HG03457 (cell line): ENCODE measurements around the gene HMGCLL1.
A peak's percentile ranks its signal among the peaks of the same experiment; 100 is the strongest.

Source experiments
- ATAC-seq: cut with Tn5 transposase; IDR thresholded peaks from one replicate; pipeline ENCODE4 v1.9.1; 2021; ENCODE audit warnings: moderate number of reproducible peaks; ENCODE audit not compliant: unreplicated experiment

Gene HMGCLL1

DNA sequence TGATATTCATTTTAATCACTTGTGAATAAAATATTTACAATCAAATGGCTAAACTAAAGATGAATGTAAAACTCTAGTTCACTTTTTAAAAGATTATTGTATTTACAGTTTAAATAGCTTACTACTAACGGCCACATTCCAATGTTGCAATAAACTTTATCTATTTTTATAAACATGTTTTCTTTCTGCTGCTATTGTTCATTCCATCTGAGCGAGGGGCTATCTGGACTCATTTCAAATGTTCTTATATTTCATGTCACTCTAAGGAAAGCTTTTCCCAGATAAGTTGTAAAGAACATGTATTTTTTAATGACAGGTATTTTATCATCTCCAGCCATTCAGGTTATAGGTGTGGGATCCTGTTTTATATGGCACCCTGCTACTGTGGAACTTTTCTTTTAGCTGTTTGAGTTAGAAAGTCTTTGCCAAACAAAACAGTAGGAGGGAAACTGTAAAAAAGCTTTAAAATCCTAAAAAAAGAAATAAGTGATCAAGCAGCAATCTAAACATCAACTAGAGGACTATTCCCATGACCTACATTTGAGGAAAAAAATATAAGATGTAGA is 42.5 kb downstream of the HMGCLL1 start:
- ATAC-seq: no peak

DNA sequence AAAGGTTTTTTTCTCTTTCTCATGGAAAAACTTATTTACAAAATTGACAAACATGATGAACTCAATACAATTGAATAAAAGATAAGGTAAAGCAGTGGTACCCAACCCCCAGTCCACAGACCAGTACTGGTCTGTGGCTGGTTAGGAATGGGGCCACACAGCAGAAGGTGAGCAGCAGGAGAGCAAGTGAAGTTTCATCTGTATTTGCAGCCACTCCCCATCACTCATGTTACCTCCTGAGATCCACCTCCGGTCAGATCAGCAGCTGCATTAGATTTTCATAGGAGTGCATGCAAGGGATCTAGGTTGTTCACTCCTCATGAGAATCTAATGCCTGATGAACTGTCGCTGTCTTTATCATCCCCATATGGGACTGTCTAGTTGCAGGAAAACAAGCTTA is 47.5 kb downstream of the HMGCLL1 start:
- ATAC-seq: no peak

GRCh38 chr6:55530931-55531330 is 48.1 kb downstream of the HMGCLL1 start:
- ATAC-seq: no peak

DNA sequence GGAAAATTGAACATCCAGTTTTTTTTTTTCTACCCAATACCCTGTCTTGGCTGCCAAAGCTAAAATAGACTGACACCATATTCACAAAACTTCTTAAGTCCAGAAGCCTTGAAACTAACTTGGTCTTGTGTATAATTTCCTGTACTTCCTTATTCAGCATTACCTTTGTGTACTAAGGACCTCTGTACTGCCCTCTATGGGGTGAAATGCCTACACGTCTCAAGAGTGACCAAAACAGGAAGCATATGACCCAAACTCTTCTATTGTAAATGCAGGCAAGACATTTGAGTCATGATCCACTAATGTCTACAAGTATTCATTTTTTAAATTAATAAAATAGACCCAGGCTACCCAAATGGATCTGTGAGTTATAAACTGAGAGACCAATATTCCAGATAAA is 50.4 kb downstream of the HMGCLL1 start:
- peak; percentile 92 for ATAC-seq

DNA sequence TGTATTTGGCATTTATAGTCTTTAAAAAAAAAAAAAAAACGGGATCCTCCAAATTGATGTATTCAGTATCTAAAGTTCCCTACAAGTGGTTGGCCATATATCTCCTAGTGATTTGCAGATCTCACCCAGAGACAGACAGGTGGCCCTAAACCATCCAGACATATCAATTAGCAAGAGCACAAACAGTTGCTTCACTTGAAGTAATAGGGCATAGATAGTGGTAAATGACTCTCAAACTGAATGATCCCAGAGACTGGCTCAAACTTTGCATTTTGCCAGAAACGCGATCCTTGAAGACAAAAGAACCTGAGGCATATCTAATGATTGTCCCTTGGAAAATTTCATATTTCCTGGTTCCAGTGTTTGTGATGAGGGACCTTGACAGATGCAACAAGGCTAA is 54.6 kb downstream of the HMGCLL1 start:
- no peak for ATAC-seq

DNA sequence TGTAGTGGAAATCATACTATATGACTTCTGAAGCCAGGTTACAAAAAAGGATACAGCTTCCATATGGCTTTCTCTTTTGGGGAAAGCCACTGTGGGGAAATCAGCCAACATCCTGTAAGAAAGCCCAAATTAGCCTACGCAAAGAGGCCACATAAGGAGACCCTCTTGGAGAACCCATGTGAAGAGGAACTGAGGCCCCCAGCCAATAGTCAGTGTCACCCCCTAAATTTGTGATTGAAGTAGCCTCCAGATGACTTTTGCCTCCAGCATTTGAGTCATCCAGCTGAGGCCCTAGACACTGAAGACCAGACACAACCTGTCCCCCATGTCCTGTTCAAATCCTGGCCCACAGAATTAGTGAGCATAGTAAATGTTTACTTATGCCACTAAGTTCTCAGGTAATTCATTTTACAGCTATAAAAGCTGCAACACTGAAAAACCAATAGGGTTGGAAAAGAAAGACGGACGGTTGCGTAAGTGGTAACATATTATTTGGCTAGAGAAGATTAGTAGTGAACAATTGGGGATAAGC is 60.4 kb downstream of the HMGCLL1 start:
- ATAC-seq: no peak

DNA sequence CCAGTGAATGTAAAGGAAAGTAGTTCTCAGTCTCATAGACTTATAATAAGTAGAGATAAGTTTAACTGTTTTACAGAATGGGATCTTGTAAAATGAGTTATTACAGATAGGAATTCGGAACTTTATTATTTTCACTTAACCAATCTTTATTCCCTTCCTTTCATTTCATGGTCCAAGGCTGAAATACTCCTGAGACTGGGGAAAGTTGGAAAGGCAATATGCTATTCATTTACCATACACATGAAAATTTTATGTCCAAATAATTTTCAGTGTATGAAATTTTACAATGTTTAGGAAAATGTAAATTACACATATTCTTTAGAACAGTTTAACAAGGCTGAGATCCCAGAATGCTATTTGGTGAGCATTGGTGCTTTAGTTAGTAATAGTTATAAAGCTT is 62.3 kb downstream of the HMGCLL1 start:
- no peak for ATAC-seq

DNA sequence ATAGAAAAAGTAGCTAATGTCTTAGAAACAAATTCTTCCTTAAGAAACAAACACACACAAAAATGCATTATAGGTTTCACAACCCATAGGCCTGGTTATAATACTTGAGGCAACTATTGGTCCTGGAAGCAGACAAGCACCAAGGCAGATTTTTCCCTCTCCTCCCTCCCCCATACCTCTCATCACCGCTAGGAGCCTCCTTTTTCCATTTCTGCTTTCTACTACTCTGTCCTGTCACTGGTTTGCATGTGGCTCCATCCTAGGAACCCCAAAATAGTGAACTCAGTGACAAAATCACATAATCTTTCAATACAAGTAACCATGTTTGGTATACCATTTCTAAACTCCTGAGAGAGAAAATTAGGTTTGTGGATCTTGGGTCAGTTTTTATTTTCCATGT is 66.1 kb downstream of the HMGCLL1 start:
- no peak for ATAC-seq

- ATAC-seq: no peak
These were observed 67.7 kb downstream of the HMGCLL1 start for GRCh38 chr6:55511122-55511800.

DNA sequence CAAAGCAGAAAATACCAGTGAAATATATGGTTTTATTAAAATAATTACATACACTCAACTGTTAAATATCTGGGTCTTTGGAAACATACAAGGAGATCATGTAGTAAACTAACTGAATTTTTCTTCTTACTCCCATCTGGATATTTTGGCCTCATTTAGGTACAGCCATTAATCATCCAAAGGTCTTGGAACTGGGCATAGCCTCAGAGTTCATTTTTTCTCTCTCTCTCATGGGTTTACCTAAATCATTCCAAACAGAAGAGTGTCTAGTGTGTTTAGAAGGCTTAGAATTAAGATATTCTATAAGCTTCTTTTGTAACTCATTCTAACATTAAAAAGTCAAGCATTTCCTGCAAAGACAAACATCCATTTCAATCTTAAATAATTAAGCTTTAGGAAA is 79.4 kb downstream of the HMGCLL1 start:
- ATAC-seq: no peak

- no peak for ATAC-seq
These were observed 81.3 kb downstream of the HMGCLL1 start for GRCh38 chr6:55497694-55498093.

GRCh38 chr6:55496201-55496600 is 82.8 kb downstream of the HMGCLL1 start:
- ATAC-seq: no peak

DNA sequence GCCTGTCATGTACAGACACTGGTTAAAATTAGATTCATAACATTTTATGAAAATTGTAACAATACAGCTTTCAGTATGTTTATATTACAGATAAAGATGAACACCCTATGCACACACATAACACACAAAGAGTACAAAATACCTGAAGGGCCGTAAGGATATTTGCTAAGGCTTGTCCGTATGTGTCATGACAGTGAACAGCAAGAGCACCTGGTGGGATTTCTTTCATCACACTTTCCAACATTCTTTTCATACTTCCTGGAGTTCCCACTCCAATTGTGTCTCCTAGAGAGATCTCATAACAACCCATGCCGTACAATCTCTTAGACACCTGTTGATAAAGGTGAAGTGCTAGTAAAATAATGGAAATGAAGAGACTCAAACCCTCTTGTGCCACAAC is 83.7 kb downstream of the HMGCLL1 start:
- ATAC-seq: no peak

GRCh38 chr6:55494411-55494810 is 84.6 kb downstream of the HMGCLL1 start:
- ATAC-seq: no peak

DNA sequence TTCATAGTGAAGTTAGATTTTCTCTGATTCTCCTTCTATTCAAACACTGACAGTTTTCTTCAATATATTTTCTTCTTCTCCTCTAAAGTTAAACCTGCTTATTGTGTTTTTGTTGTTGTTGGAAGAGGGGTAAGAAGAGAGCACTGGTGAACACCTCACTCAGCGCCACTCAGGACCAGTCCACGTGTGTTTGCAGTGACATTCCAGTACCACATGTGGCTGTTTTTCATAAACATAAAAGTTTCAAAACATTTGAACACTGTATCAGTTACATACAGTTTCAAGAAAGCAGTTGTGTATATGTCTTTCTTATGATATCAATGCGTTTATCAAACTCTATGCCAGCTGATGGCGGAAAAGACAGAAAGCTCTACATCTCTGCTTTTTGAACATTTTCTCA is 86.7 kb downstream of the HMGCLL1 start:
- no peak for ATAC-seq

GRCh38 chr6:55490871-55491270 is 88.1 kb downstream of the HMGCLL1 start:
- no peak for ATAC-seq

DNA sequence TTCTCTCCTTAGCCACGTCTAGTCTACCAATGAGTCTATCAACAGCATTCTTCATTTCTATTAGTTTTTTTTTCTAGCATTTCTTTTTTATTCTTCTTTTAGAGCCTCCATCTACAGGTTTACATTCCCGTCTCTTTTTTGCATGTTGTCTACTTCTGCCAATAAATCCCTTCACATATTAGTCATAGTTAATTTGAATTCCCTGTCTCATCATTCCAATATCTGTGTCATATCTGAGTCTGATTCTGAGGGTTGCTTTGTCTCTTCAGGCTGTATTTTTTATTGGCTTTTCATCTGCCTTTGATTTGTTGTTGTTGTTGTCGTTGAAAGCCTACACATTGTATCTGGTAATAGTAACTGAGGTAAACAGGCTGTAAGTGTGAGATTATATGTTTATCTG is 104.6 kb downstream of the HMGCLL1 start:
- ATAC-seq: no peak

- no peak for ATAC-seq
These were observed 105.3 kb downstream of the HMGCLL1 start for GRCh38 chr6:55473722-55474121.

DNA sequence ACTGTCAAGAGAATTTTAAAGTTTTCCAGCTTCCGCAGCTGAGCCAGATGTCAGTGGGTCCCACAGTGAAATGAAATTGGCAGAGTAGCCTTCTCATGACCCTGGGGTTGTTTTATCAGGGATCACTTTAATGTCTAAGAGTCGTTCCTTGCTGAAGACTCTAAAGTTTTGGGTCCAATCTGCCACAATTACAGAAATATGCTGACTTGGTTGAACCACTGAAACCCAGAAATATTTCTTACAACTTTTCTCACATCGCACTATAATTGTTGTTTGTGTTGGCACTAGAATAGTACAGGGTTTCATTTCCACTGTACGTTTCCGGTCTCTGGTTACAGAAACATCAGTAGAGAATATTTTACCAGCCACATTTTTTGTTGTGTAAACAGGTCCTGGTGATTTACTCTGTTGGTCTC is 109.0 kb downstream of the HMGCLL1 start:
- no peak for ATAC-seq

DNA sequence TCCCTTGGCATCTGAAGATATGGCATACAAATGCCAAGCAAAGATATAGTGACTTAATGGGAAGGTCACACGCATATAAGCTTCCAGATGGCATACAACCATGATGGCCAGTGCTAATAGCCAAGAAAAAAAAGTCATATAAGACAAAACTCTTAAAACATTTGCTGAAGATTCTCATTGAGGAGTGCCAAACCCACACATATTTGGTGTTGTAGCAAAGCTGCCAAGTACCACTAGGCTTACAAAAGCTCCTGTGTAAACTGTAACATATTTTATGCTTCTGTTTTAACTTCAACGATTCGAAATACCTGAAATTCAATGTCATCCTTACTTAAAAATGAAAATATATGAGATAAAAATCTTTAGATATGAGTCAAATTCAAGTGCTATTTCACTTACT is 123.0 kb downstream of the HMGCLL1 start:
- ATAC-seq: no peak

DNA sequence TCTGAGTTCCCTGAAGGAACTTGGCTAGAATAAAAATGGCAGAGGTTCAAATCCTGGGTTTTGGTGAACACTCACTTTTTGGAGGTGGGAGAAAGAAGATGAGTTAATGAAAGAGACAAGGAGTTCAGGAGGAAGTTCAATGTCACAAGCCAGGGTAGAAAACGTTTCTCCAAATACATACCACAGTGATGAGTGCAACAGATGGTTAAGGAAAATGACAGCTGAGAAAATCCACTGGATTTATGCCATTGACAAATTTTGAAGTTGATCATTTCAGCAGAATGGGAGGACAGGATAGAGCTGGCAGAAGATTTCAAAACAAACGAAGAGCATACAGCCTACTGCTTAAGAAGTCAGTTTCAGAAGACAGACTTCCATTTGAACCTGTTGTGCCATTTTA is 129.0 kb downstream of the HMGCLL1 start:
- no peak for ATAC-seq

GRCh38 chr6:55449225-55449624 is 129.8 kb downstream of the HMGCLL1 start:
- ATAC-seq: no peak

DNA sequence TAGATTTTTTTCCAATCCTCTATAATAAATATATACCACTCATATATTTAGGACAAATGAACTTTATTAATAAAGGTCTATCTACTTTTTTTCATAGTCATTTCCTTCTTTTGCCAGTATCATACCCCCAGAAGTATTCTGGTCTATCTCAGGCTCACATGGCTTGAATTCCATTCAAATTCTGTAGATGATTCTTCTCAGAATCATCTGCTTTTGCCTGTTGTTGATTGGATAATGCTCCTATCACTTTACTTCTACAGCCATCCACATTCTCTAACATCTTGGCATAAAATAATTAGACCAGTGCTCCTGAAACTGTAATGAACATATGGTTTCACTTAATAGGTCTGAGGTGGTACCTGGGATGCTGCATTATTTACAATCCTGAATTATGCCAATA is 130.5 kb downstream of the HMGCLL1 start:
- no peak for ATAC-seq
